Brain microvascular endothelial cell (primary cell): ENCODE measurements around the gene PROC.

Experiments
- DNase-seq: peaks from one replicate; pipeline ENCODE4 v3.0.0-alpha.2; 2020
- H3K27ac ChIP-seq: fragments of 250-450 bp; sonication (Bioruptor Pico); 2 replicates; pipeline ENCODE4 v1.5.1; 2020; ENCODE audit warnings: mild to moderate bottlenecking, moderate library complexity
- H3K27me3 ChIP-seq: fragments of 250-450 bp; sonication (Bioruptor Pico); replicated peaks from 2 replicates; pipeline ENCODE4 v1.5.1; 2020; ENCODE audit warnings: mild to moderate bottlenecking
- H3K36me3 ChIP-seq: fragments of 250-450 bp; sonication (Bioruptor Pico); replicated peaks from 2 replicates; pipeline ENCODE4 v1.5.1; 2020; ENCODE audit warnings: mild to moderate bottlenecking
- H3K4me3 ChIP-seq: 2 replicates; pipeline ENCODE4 v1.5.1; 2011; ENCODE audit warnings: low read depth, mild to moderate bottlenecking, control low read depth, low read length, moderate library complexity
- in situ Hi-C: cut with HindIII; loops from 2 replicates; pipeline ENCODE4 v1.10.0; 2017; ENCODE audit warnings: low sequenced_read_pairs, low pct_ligation_motif_present
- TF ChIP-seq, protein P1 (sequence below): IDR thresholded peaks from 2 replicates; pipeline ENCODE4 v1.5.1; 2011; ENCODE audit warnings: low read depth, mild to moderate bottlenecking, moderate library complexity, low read length, control low read depth, inconsistent platforms; ENCODE audit errors: missing control alignments

Gene PROC

DNA sequence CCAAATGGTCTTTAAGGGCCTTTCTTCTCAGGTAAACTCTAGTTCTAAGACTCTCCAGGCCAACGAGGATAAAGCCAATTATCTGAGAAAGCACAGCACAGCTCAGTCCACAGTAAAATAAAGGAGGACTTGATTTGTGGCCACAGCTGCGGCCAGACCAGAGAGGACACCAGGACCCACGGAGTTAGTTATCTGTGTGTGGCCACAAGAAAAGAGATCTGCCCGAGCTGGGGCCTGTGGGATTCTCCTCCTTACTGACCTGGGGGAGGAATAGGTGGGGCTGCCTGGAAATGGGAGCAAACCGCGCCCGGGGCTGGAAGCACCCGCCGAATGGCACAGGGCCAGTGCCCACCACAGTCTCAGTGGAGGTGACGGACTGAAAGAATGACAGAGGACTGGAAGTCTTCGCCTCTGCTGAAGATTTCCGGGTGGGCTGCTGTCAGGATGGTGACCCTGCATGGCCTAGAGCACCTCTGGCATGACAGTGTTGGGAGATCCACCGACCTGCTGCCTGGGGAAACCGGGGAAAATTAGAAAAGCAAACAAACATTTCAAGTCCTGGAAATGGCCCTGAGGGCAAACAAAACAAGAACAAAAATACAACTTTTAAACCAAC lies 13.3 kb downstream of the PROC start:
- no peaks in the 10 kb centered on the region for H3K36me3 ChIP-seq
- no peak overlapping the region for H3K27ac ChIP-seq
- no peak overlapping the region for H3K4me3 ChIP-seq
- DNase-seq: no peak
- TF ChIP-seq, protein P1, sequence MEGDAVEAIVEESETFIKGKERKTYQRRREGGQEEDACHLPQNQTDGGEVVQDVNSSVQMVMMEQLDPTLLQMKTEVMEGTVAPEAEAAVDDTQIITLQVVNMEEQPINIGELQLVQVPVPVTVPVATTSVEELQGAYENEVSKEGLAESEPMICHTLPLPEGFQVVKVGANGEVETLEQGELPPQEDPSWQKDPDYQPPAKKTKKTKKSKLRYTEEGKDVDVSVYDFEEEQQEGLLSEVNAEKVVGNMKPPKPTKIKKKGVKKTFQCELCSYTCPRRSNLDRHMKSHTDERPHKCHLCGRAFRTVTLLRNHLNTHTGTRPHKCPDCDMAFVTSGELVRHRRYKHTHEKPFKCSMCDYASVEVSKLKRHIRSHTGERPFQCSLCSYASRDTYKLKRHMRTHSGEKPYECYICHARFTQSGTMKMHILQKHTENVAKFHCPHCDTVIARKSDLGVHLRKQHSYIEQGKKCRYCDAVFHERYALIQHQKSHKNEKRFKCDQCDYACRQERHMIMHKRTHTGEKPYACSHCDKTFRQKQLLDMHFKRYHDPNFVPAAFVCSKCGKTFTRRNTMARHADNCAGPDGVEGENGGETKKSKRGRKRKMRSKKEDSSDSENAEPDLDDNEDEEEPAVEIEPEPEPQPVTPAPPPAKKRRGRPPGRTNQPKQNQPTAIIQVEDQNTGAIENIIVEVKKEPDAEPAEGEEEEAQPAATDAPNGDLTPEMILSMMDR: no peak
- in situ Hi-C loops: no loop called here
- no peaks in the 10 kb centered on the region for H3K27me3 ChIP-seq

DNA sequence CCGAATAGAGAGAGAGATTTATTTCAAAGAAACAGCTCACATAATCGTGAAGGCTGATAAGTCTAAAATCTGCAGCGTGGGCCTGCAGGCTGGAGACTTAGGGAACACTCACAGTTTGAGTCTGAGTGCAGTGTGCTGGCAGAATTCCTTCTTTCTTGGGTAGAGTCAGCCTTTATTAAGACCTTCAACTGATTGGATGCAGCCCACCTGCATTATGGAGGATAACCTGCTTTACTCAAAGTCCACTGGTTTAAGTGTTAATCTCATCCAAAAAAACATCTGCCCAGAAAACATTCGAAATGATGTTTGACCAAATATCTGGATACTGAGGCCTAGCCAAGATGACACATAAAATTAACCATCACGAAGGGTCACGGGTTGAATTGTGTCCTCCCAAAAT lies 16.3 kb downstream of the PROC start:
- Histone ChIP-seq H3K36me3 (no peaks in the 10 kb centered on the region), H3K27ac (no peak overlapping the region), H3K4me3 (no peak overlapping the region), H3K27me3 (no peaks in the 10 kb centered on the region)
- in situ Hi-C loops: no loop called here
- DNase-seq: no peak
- TF ChIP-seq, protein P1: no peak

DNA sequence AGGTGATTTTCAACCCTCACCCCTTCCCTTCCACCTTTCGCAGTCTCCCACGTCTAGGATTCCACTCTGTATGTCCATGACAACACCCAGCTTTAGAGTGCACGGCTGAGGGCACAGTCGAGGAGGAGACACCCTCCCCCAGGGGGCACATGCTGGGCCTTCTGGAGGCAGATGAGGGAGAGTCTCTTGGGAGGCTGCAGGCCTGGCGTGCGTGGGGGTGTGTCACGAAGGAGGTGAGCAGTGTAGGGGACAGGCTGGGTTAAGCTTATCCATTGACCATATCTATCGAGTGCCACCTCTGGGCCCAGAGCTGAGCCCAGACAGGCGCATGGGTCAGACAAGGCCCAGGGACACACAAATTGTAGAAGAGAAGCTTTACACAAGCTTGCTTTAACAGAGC lies 18.8 kb downstream of the PROC start:
- H3K36me3 ChIP-seq: no peaks in the 10 kb centered on the region
- no peak overlapping the region for H3K4me3 ChIP-seq
- TF ChIP-seq, protein P1: no peak
- no peak overlapping the region for H3K27ac ChIP-seq
- in situ Hi-C loops: no loop called here
- H3K27me3 ChIP-seq: no peaks in the 10 kb centered on the region
- no peak for DNase-seq

DNA sequence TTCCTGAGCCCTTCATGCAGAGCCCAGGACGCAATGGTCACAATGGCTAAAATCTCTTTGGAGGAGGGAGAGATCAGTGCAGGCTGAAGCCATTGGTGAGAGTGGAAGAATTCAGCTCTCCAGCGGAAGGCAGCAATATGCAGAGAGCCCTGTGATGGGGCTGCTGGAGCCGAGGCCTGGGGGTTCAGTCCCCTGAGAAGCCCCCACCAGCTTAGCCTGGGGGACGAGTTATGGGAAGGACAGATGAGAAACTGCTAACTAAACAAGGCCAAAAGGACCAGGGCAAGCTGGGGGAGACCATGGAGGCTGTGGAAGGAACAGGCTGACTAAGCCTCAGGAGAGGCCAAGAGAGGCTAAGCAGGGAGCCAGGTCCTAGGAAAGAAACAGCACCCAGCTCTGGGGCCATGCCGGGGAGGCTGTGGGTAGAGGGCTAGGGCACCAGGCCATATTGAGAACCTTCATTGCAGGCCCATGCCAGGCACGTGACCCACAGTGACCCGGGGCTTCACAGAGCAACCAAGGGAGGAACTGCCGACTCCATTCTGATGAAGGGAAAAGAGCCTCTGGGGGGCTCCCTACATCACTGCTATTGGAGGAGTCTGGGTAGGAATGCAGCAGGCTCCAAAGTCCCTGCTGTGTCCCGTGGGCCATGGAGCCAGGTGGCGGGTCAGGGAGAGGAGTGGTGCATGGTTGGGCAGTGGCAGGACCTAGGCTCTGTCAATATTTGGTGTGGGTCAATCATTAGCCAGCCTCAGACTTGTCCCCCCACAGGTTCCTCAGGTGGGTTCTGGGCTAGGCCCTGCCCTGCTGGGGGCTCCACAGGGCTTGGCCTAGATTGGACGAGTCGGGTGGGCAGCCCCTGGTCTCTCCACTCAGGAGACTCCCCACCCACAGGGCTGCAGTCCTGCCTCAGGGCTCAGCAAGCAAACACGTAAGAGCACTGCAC lies 19.8 kb downstream of the PROC start:
- H3K27ac ChIP-seq: no peak overlapping the region
- in situ Hi-C loops: no loop called here
- H3K4me3 ChIP-seq: no peak overlapping the region
- H3K27me3 ChIP-seq: no peaks in the 10 kb centered on the region
- no peak for DNase-seq
- H3K36me3 ChIP-seq: no peaks in the 10 kb centered on the region
- TF ChIP-seq, protein P1: no peak

DNA sequence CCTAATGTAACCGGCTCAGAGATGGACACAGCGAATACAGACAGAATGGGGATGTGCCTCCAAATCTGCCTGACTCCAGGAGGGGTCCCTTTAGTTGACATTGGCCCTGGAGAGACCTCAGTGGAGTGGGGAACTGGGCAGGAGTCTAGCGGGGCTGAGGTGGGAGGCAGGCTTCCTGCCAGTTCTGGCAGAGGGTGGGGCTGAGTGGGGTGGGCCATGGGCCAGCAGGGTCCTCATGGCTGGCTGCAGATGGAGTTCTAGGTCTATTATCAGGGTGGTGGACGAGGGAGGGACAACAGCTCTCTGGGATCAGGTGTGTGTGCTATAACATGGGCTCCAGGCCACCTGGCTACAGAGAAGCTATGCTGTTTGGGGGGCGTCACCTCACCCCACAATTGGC lies 21.1 kb downstream of the PROC start:
- TF ChIP-seq, protein P1: no peak
- in situ Hi-C loops: no loop called here
- Histone ChIP-seq H3K4me3 (no peak overlapping the region), H3K27me3 (no peaks in the 10 kb centered on the region), H3K36me3 (no peaks in the 10 kb centered on the region), H3K27ac (no peak overlapping the region)
- no peak for DNase-seq
